Measurements from ENCODE around the gene RIPK1. TPM values are rescaled to one million over a fixed set of nuclear protein-coding genes. Genes with fewer than 3 reads are reported as not detected.
A peak's percentile ranks its signal among the peaks of the same experiment; 100 is the strongest.

Gene RIPK1
- total RNA-seq, 1 experiment from 2014 or later = 11.6 TPM

GRCh38 chr6:3031857-3032640 lies 36.2 kb upstream of the RIPK1 start:
- no TSS peak for BruUV-seq (replicated peaks)
- CTCF ChIA-PET = interaction anchor here (0.6 kb wide), 1 partner anchor 24 kb away, joined by 3 read pairs; no protein-coding TSS in a partner anchor
- no peaks in the 10 kb centered on the region for H3K4me1 Mint-ChIP-seq (ENCODE audit: low read depth, unreplicated experiment)

GRCh38 chr6:3032986-3033385 lies 35.3 kb upstream of the RIPK1 start:
- TF ChIP-seq CTCF (IDR thresholded peaks at IDR 0.05; ENCODE audit: unreplicated experiment) = no peak
- no peaks in the 10 kb centered on the region for H3K4me1 Mint-ChIP-seq (ENCODE audit: low read depth, unreplicated experiment)
- CTCF ChIA-PET = no interaction called here
- no TSS peak for BruUV-seq (replicated peaks)
- H3K27me3 Mint-ChIP-seq (ENCODE audit: unreplicated experiment) = peaks cover 15% of the 10 kb centered on the region
- intact Hi-C loops (cut with micrococcal nuclease; ENCODE audit: unreplicated experiment) = no loop called here
- no peaks in the 10 kb centered on the region for H3K36me3 Mint-ChIP-seq (ENCODE audit: insufficient read depth, unreplicated experiment)
- H3K27ac Mint-ChIP-seq (ENCODE audit: unreplicated experiment) = no peak overlapping the region
- H3K9me3 Mint-ChIP-seq (ENCODE audit: low read depth, unreplicated experiment) = peaks cover 2% of the 10 kb centered on the region
- no peak overlapping the region for H3K4me3 Mint-ChIP-seq (ENCODE audit: low read depth, unreplicated experiment)
- no peak for DNase-seq

More at GRCh38 chr6:3031857-3032640, 36.2 kb upstream of the RIPK1 start:
- DNase-seq = peak; percentile 38
- Mint-ChIP-seq H3K36me3 (ENCODE audit: insufficient read depth, unreplicated experiment) (no peaks in the 10 kb centered on the region), H3K27ac (ENCODE audit: unreplicated experiment) (no peak overlapping the region), H3K9me3 (ENCODE audit: low read depth, unreplicated experiment) (peaks cover 2% of the 10 kb centered on the region), H3K4me3 (ENCODE audit: low read depth, unreplicated experiment) (no peak overlapping the region), H3K27me3 (ENCODE audit: unreplicated experiment) (peaks cover 6% of the 10 kb centered on the region)
- no peak for TF ChIP-seq CTCF (IDR thresholded peaks at IDR 0.05; ENCODE audit: unreplicated experiment)
- intact Hi-C loops (cut with micrococcal nuclease; ENCODE audit: unreplicated experiment) = no loop called here

- H3K9me3 Mint-ChIP-seq (ENCODE audit: low read depth, unreplicated experiment) = peaks cover 2% of the 10 kb centered on the region
- CTCF ChIA-PET = no interaction called here
- TF ChIP-seq CTCF (IDR thresholded peaks at IDR 0.05; ENCODE audit: unreplicated experiment) = no peak
- no peak overlapping the region for H3K4me3 Mint-ChIP-seq (ENCODE audit: low read depth, unreplicated experiment)
- no peak overlapping the region for H3K27ac Mint-ChIP-seq (ENCODE audit: unreplicated experiment)
- BruUV-seq (replicated peaks) = no TSS peak
- intact Hi-C loops (cut with micrococcal nuclease; ENCODE audit: unreplicated experiment) = no loop called here
- H3K36me3 Mint-ChIP-seq (ENCODE audit: insufficient read depth, unreplicated experiment) = no peaks in the 10 kb centered on the region
- H3K27me3 Mint-ChIP-seq (ENCODE audit: unreplicated experiment) = peaks cover 16% of the 10 kb centered on the region
- H3K4me1 Mint-ChIP-seq (ENCODE audit: low read depth, unreplicated experiment) = no peaks in the 10 kb centered on the region
- no peak for DNase-seq
Observed at GRCh38 chr6:3033652-3034051, 34.6 kb upstream of the RIPK1 start.

GRCh38 chr6:3035397-3035796 lies 32.9 kb upstream of the RIPK1 start:
- no TSS peak for BruUV-seq (replicated peaks)
- intact Hi-C loops (cut with micrococcal nuclease; ENCODE audit: unreplicated experiment) = no loop called here
- no peak for DNase-seq
- H3K4me3 Mint-ChIP-seq (ENCODE audit: low read depth, unreplicated experiment) = no peak overlapping the region
- TF ChIP-seq CTCF (IDR thresholded peaks at IDR 0.05; ENCODE audit: unreplicated experiment) = no peak
- no peaks in the 10 kb centered on the region for H3K36me3 Mint-ChIP-seq (ENCODE audit: insufficient read depth, unreplicated experiment)
- peaks cover 16% of the 10 kb centered on the region for H3K27me3 Mint-ChIP-seq (ENCODE audit: unreplicated experiment)
- H3K27ac Mint-ChIP-seq (ENCODE audit: unreplicated experiment) = no peak overlapping the region
- peaks cover 2% of the 10 kb centered on the region for H3K9me3 Mint-ChIP-seq (ENCODE audit: low read depth, unreplicated experiment)
- H3K4me1 Mint-ChIP-seq (ENCODE audit: low read depth, unreplicated experiment) = no peaks in the 10 kb centered on the region
- CTCF ChIA-PET = no interaction called here

Data from Calu3 (cell line).